GM10847 (cell line): ENCODE results near the gene SULT1A2.

Experiments used
- POLR2A ChIP-seq: IDR thresholded peaks from 2 replicates; pipeline ENCODE4 v1.6.1; 2011; ENCODE audit not compliant: insufficient read length; ENCODE audit errors: extremely low read depth

SULT1A2 gene

DNA sequence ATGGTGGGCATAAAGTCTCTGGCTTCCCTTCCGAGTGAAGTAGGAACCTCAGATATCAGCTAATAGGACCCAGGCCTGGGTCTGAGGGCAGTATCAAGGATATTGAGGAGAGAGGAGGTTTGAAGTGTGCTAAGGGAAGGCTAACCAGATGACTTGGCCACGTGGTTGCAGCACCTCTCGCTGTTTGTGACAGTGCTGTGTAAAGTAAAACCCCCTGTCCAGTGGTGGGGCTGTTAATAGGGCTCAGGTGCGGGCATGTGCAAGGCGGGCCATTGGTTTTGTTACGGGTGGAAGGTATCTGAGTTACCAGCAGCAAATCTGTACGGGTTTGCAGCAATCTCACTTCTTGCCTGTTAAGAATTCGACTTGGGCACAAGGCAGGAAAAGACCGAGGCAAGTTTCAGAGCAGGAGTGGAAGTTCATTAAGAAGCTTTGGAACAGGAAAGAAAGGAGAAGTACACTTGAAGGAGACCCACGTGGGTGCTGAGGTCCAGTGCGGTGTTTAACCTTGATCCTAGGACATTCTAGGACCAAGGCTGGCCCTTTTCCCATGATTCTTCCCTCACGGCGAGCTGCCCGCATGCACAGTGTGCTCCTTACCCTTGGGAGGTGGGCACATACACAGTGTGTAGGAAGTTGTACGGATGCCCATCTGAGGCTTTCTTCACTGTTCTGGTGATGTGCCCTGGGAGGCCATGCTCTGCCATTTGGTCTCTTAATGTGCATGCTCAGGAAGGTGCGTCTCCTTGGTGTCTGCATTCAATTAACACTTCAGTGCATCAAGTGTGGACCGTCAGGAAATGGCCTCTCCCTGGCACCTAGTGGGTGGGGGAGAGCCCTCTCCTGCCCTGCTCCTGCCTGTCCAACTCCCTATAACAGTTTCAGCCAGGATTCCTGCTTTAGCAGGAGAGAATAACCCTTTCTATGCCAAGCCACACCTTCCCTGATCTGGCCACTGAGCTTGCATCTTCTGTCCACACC is 22.8 kb downstream of the SULT1A2 start:
- no peak for TF ChIP-seq POLR2A

DNA sequence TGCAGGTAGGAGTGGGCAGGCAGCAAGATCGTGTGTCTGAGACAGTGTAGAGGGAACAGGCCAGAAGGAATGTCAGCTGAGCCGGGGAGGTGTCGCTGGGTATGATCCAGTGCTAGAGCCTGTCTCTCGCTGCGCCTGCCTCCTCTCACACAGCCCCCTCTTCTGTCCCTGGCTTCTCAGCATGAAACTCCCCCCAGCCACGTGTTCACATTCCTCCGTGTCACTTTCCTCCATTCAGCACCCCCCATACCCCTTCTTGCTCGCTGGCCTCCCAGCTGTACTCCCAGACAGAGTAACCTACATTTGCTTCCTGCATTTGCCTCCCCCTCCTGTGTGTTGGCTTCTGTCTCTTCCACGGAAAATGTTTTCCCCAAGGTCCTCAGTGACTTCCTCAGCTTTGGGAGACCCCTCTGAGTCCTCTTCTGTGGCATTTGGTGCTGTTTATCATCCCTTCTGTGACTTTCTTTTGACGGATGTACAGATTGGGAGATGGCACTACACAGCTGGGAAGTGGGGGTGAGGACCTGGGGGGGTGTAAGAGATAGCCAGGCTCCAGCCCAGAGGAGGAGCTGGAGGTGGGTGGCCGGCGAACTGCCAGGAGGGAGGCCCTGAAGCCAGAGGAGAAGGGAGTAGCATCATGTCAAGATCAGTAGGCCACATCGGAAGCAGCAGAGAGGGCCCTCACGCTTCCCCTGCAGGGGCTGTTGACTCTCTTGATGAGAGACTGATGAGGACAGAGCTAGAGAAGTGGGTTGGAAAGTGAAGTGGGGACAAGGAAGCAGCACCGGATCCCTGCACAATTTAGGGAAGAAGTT is 23.9 kb downstream of the SULT1A2 start:
- TF ChIP-seq POLR2A, result no peak

DNA sequence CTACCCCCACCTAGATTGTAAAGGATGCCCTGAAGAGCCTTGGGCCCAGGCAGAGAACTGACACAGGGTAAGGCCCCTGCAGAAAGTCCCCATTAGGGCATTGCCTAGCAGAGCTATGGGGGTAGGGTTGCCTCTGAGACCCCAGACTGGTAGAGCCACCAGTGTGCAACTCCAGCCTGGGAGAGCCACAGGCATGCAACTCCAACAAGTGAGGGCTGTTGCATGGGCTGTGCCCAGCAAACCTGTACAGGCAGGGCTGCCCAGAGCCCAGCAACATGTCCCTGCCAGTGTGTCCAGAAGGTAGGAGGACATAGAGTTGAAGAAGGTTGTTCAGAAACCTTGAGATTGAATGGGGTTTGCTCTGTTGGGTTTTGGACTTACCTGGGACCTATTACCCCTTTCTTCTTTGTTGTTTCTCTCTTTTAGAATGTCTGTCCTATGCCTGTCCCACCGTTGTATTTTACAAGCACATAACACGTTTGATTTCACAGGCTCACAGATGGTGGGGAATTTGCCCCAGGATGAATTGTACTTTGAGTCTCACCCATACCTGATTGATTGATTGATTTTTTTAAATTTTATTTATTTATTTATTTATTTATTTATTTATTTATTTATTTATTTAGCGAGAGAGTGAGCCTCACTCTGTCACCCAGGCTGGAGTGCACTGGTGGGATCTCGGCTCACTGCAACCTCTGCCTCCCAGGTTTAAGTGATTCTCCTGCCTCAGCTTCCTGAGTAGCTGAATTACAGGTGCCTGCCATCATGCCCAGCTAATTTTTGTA is 26.7 kb downstream of the SULT1A2 start:
- TF ChIP-seq POLR2A, result no peak

DNA sequence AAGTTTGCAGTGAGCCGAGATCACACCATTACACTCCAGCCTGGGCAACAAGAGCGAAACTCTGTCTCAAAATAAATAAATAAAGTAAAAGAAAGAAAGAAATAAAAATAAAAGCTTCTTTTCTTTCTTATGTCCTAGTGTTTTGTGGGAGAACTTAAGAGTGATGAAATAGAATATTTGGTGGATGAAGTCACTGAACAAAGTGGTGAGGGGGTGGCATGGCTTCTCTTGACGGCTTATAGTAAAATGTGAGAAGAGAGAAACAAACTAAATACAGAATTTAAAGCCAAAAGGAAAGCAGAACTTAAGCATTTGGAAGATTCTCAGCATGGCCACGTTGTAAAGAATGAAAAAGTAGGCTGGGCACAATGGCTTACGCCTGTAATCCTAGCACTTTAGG is 27.8 kb downstream of the SULT1A2 start:
- no peak for TF ChIP-seq POLR2A

DNA sequence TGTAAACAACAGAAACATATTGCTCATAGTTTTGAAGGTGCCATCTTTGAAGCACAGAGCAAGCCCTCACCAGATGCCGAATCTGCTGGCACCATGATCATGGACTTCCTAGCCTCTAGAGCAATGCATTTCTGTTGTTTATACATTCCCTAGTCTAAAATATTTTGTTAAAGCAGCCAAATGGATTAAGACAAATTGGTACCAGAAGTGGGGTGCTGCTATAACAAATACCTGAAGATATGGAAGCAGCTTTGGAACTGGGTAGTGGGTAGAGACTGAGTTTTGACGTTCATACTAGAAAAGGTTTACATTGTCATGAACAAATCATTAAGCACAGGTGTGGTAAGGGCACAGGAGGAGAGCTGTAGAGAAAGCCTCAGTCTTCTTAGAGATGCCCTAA is 29.6 kb downstream of the SULT1A2 start:
- no peak for TF ChIP-seq POLR2A

DNA sequence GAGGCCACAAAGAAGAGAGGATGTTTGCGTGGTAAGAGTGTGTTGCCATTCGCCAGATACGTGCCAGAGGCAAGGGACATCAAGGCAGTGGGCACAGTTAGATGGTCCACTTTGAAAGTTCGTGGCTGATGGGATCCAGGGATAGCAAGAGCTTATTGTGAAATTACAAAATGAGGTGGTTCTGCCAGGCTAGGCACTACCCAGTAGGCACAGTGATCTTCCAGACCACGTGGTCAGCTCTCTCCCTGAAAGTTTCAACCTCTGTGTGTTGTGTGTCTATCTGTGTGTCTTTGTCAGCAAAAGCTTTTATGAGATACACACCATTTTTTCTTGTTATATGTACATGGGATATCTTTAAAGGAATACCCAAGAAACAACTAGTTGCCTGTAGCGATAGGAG is 33.6 kb downstream of the SULT1A2 start:
- TF ChIP-seq POLR2A, result no peak

DNA sequence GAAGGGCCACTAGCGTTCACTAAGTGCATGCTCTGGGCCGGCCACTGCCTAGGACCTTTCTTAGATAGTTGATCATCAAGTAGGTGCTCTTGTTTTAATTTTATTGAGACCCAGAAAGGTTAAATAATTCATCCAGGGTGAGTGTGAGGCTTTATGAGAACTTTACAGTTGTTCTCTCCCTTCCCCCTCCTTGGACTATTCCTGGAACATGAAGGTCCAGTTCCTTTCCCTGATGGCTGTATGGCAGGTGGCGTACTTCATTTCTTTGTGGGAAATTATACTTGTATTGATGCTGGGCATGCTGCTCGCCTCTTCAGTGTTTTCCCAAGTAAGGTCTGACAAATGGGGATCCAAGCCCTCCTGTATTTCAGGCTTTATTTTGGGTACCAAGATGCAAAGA is 34.7 kb downstream of the SULT1A2 start:
- TF ChIP-seq POLR2A, result no peak

DNA sequence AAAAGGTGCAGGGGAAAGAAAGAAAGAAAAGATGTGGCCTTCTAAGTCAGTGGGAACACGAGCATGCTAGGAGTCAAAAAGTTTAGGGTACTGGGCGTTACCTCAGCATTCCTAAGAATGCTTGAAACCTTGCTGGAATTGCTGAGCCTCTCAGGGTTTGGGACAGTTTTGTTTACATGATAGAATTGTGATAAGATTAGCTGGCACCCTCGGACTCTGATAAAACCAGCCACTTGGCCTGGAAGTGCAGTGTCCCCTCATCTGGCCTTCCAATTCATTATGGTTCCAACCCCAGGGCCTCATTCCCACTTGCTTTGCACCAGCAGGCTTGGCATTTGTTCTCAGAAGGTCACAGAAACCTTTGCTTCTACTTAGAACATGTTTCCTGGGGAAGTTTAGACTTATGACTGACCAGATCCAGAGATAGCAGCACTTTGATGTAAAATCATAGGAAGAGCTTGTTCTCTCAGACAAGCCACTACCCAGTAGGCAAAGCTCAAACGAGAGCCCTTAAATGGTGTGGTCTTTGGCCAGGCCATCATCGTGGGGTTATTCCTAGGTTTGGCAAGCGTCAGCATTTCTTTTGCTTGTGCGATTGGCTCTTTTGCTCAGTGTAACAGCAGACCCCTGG is 35.2 kb downstream of the SULT1A2 start:
- no peak for TF ChIP-seq POLR2A

DNA sequence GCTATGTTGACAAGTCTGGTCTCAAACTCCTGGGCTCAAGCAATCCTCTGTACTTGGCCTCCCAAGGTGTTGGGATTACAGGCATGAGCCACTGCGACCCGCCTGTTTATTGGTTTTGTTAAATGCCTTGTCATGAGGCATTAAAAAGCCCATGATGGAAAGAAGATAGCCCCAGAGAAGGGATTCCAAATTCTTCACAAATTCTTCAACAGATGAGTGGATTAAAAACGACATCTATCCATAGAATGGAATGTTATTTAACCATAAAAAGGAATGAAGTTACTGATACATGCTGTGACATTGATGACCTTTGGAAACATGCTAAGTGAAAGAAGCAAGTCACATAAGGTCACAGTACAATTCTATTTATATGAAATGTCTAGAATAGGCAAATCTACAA is 38.4 kb downstream of the SULT1A2 start:
- no peak for TF ChIP-seq POLR2A

DNA sequence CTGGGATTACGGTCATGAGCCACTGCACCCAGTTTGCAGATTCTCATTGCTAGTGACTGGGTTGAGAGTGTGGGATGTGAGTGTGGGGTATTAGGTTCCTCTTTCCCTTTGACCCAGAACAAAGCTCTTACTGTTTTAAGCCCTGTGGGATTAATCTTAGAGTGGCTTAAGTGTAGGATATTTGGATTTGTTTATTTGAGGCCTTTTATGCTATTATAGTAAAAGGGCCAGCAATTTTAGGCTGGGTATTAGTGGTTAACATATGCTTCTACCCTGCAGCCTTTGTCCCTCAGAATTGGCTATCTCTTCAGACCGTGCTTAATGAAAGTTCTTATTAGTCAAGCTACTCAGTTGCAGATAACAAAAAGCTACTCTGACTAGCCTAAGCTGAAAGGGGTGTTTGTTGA is 39.9 kb downstream of the SULT1A2 start:
- TF ChIP-seq POLR2A, result no peak

DNA sequence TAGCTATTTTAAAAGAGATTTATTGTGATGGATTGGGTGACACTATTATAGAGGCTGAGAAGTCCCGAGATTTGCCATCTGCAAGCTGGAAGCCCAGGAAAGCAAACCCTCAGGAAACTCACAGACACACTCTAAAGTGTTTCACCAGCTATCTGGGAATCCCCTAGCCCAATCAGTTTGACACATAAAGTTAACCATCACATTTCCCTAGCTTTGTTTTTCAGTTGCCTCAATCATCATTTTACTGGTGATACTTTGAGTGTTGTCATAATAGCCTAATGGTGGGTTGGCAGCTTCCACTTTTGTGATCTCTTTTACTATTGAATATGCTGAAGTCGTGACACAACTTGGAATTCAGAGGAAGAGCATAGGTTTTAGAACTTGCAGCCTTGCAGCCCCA is 41.3 kb downstream of the SULT1A2 start:
- TF ChIP-seq POLR2A, result no peak

DNA sequence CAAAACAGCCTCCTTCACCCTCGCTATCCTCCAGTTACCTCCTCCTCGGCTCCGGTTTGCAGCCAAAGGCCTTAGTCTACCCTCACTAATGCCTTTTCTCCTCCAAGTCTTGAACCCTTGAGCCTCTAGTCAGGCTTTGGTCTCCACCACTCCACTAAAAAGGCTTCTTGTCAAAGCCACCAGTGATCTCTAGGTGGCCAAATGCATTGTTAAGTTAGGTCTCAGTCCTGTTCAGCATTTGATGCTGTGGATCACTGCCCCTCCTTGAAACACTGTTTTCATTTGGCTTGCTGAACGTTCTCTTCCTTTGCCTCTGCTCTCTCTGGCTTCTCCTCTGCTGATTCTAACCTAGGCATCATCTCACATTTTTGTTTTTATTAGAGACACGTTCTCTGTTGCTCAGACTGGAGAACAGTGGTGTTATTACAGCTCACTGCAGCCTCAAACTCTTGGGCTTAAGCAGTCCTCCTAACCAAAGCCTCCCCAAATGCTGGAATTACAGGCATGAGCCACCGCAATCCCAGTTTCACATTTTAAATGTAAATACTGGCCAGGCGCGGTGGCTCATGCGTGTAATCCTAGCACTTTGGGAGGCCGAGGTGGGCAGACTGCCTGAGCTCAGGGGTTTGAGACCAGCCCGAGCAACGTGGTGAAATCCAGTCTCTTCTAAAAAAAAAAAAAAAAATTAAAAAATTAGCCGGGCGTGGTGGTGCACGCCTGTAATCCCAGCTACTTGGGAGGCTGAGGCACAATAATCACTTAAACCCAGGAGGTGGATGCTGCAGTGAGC is 42.0 kb downstream of the SULT1A2 start:
- TF ChIP-seq POLR2A, result no peak

DNA sequence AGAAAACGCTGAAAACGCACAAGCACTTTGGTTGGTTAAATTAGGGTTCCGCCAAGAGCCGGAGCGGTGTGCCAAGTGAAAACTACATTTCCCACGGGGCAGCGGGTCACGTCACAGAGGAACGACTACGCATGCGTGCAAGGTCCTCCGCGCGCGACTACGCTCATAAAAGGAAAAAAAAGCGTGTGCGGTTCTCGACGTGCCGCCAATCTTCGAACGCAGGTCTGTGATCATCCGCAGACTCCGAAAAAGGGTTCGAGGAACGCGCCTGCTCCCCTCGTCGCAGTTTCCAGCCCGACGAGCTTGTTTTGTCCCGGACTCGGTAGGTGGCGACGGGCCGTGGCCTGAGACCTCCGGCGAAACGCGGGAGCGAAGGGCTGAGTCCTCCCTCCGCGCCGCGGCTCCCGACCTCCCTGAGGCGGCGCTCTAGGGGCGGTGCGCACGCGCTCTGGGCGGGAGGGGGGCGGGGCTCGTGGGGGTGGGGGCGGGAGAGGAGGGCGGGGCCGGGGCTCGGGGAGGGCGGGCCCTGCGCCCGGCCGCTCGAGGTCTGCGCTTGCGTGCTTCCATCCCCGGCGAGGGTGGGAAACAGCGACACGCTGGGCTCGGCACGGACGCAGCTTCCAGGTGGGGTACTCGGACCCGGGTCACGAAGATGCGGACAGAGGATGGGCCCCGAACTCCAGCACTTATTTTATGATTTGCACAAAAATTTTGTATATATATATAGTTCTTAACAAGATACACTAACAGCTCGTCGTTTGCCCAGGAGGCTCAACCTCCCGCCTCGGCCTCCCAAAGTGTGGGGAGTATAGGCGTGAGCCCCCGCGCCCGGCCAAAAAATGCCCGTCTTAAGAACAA is 42.8 kb downstream of the SULT1A2 start, which contains the start of gene SGF29:
Gene SGF29 (plus strand): TSS at position 145 of the 858 bp plus-strand sequence. CDS start 27,150 bp downstream, outside the sequence.
- peak; percentile 96 for TF ChIP-seq POLR2A
